ENCODE results near the gene POU4F1.

GRCh38 chr13:78601124-78601873 lies 2.1 kb downstream of the POU4F1 start:
- TF ChIP-seq POLR2A (IDR thresholded peaks at IDR 0.05), result no peak
- TF ChIP-seq CTCF (IDR thresholded peaks at IDR 0.05), result no peak

All from Peyer's patch (tissue), 4 donors.